Measurements from ENCODE around the gene USP25. TPM values are rescaled to one million over a fixed set of nuclear protein-coding genes. Genes with fewer than 3 reads are reported as not detected.

Gene USP25
- total RNA-seq, 1 donor from 2014 or later: 54.5 TPM

- DNase-seq (ENCODE audit: low read depth) (peak; percentile 32), FAIRE-seq (no peak)
- Histone ChIP-seq H3K36me3 (ENCODE audit: control insufficient read depth, insufficient read depth, low read length) (peaks cover 1% of the 10 kb centered on the region), H3K4me3 (ENCODE audit: low read depth, low read length) (no peak overlapping the region), H3K27me3 (ENCODE audit: control insufficient read depth, insufficient read depth, low read length) (no peaks in the 10 kb centered on the region)
- TF ChIP-seq, protein P1, sequence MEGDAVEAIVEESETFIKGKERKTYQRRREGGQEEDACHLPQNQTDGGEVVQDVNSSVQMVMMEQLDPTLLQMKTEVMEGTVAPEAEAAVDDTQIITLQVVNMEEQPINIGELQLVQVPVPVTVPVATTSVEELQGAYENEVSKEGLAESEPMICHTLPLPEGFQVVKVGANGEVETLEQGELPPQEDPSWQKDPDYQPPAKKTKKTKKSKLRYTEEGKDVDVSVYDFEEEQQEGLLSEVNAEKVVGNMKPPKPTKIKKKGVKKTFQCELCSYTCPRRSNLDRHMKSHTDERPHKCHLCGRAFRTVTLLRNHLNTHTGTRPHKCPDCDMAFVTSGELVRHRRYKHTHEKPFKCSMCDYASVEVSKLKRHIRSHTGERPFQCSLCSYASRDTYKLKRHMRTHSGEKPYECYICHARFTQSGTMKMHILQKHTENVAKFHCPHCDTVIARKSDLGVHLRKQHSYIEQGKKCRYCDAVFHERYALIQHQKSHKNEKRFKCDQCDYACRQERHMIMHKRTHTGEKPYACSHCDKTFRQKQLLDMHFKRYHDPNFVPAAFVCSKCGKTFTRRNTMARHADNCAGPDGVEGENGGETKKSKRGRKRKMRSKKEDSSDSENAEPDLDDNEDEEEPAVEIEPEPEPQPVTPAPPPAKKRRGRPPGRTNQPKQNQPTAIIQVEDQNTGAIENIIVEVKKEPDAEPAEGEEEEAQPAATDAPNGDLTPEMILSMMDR (IDR thresholded peaks at IDR 0.05; ENCODE audit: insufficient read depth, low read length, severe bottlenecking): no peak
Measured at GRCh38 chr21:15749082-15749860, 19.5 kb downstream of the USP25 start.

DNA sequence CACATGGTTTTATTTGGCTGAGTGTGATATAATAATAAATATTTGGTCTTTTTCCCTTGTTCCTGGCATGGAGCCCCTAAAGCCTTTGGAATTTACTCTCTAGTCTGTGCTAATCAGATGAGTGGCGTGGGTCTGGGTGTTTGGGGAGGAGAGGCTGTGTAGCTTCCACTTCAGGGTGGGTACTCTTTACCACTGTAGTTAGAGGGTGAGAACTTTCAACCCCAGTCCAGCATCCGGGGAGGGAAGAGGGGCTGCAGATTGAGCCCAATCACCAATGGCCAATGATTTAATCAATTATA lies 20.0 kb downstream of the USP25 start:
- Histone ChIP-seq H3K27me3 (ENCODE audit: control insufficient read depth, insufficient read depth, low read length) (no peaks in the 10 kb centered on the region), H3K36me3 (ENCODE audit: control insufficient read depth, insufficient read depth, low read length) (peaks cover 1% of the 10 kb centered on the region), H3K4me3 (ENCODE audit: low read depth, low read length) (no peak overlapping the region)
- TF ChIP-seq, protein P1 (IDR thresholded peaks at IDR 0.05; ENCODE audit: insufficient read depth, low read length, severe bottlenecking): no peak
- no peak for FAIRE-seq
- DNase-seq (ENCODE audit: low read depth): no peak

DNA sequence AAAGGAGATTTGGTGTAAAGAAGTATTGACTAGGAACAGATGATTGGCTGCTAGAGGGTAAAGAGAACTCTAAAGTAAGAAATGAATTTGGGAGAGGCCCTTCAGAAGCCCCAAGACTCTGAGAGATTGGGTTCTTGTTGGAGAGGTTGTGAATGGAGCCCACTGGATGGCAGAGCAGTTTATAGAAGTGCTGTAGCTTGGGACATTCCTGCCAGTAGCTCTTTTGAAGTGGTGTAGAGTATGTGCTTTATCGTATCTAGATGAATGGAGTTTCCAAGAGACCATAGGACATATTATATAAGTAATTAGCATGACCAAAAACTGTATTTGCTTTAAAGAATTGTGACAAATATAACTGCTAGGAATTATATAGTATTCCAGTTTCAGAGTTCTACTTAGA lies 21.3 kb downstream of the USP25 start:
- TF ChIP-seq, protein P1 (IDR thresholded peaks at IDR 0.05; ENCODE audit: insufficient read depth, low read length, severe bottlenecking): no peak
- Histone ChIP-seq H3K4me3 (ENCODE audit: low read depth, low read length) (no peak overlapping the region), H3K36me3 (ENCODE audit: control insufficient read depth, insufficient read depth, low read length) (peaks cover 1% of the 10 kb centered on the region), H3K27me3 (ENCODE audit: control insufficient read depth, insufficient read depth, low read length) (no peaks in the 10 kb centered on the region)
- DNase-seq (ENCODE audit: low read depth): no peak
- FAIRE-seq: no peak

DNA sequence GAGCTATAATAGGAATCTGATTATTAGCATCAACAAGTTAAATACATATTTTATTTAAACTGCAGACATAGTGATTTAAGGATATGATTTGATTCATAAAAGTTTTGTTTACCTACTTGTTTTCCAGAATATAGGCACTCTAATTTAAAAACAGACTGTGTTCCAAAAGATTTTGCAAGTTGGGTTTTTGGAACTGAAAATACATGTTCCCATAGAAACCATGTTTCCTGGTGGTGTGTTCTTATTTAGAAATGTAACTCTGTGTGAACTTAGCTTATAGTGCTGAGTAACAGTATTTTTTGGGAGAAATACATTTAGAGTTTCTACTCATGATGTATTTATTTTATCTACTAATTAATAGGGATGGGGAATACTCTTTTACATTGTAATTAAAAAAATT lies 21.8 kb downstream of the USP25 start:
- H3K4me3 ChIP-seq (ENCODE audit: low read depth, low read length): no peak overlapping the region
- no peaks in the 10 kb centered on the region for H3K27me3 ChIP-seq (ENCODE audit: control insufficient read depth, insufficient read depth, low read length)
- H3K36me3 ChIP-seq (ENCODE audit: control insufficient read depth, insufficient read depth, low read length): peaks cover 1% of the 10 kb centered on the region
- TF ChIP-seq, protein P1 (IDR thresholded peaks at IDR 0.05; ENCODE audit: insufficient read depth, low read length, severe bottlenecking): no peak
- no peak for FAIRE-seq
- DNase-seq (ENCODE audit: low read depth): no peak

DNA sequence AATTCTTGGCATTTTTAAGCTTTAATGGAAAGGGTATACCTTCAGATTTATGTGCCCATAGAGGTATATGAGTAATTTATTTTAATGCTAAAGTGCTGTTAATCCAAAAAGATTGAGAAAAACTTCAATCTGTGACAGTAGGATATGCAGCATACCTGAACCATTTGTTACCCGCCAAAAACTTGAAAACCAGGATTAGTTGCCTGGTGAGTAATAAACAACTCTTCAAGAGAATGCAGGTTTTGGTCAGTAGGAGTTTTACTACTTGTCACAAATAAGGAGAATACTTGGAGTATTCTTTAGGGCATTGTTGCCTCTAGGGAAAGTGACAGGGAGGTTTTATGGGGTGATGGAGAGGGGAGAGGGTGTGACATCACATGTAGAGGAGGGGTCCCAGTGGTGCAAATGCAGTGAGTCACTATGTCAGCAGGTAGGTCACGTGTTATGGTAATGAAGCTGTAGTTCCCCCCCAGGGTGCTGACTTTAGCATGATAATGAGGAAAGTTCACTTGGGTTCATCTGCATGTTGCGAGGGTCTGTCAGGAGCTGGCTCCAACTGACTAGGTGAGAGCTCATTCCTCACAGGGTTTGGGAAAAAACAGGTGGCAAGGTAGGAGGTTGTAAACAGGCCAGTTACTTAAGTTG lies 23.1 kb downstream of the USP25 start:
- DNase-seq (ENCODE audit: low read depth): peak; percentile 58
- Histone ChIP-seq H3K36me3 (ENCODE audit: control insufficient read depth, insufficient read depth, low read length) (peaks cover 1% of the 10 kb centered on the region), H3K4me3 (ENCODE audit: low read depth, low read length) (no peak overlapping the region), H3K27me3 (ENCODE audit: control insufficient read depth, insufficient read depth, low read length) (no peaks in the 10 kb centered on the region)
- FAIRE-seq: no peak
- TF ChIP-seq, protein P1 (IDR thresholded peaks at IDR 0.05; ENCODE audit: insufficient read depth, low read length, severe bottlenecking): no peak

Measured in bronchial epithelial cell (primary cell).